DND-41 (cell line): Measurements from ENCODE around the gene TMEM116.

Experiments used
- EZH2 ChIP-seq: IDR thresholded peaks from 3 replicates; pipeline ENCODE4 v1.6.1; 2012; ENCODE audit warnings: borderline replicate concordance, low read depth, mild to moderate bottlenecking, moderate library complexity, low read length, inconsistent platforms; ENCODE audit not compliant: severe bottlenecking
- TF ChIP-seq, protein P1 (sequence below): IDR thresholded peaks from 2 replicates; pipeline ENCODE4 v1.5.1; 2012; ENCODE audit warnings: borderline replicate concordance, low read length, moderate library complexity, mild to moderate bottlenecking; ENCODE audit not compliant: poor library complexity, severe bottlenecking; ENCODE audit errors: extremely low read depth

- no peak for TF ChIP-seq EZH2
- TF ChIP-seq, protein P1, sequence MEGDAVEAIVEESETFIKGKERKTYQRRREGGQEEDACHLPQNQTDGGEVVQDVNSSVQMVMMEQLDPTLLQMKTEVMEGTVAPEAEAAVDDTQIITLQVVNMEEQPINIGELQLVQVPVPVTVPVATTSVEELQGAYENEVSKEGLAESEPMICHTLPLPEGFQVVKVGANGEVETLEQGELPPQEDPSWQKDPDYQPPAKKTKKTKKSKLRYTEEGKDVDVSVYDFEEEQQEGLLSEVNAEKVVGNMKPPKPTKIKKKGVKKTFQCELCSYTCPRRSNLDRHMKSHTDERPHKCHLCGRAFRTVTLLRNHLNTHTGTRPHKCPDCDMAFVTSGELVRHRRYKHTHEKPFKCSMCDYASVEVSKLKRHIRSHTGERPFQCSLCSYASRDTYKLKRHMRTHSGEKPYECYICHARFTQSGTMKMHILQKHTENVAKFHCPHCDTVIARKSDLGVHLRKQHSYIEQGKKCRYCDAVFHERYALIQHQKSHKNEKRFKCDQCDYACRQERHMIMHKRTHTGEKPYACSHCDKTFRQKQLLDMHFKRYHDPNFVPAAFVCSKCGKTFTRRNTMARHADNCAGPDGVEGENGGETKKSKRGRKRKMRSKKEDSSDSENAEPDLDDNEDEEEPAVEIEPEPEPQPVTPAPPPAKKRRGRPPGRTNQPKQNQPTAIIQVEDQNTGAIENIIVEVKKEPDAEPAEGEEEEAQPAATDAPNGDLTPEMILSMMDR: no peak
These were observed 31.0 kb downstream of the TMEM116 start for GRCh38 chr12:111981987-111982386.
